Coronary artery (tissue), 2 donors: ENCODE data around the gene LSP1.

Source experiments
- DNase-seq: peaks from one replicate; pipeline ENCODE4 v3.0.0-alpha.2; 2017; ENCODE audit warnings: low spot score
- H3K27ac ChIP-seq, 2 donors: fragments of 200-600 bp; sonication (generic); one replicate each; pipeline ENCODE4 v1.5.1; 2016 to 2019
- H3K4me3 ChIP-seq: fragments of 200-600 bp; sonication (generic); 2 replicates; pipeline ENCODE4 v1.5.1; 2016; ENCODE audit warnings: mild to moderate bottlenecking, moderate library complexity
- CTCF ChIP-seq: fragments of 200-600 bp; sonication (generic); IDR thresholded peaks from one replicate; pipeline ENCODE4 v1.5.1; 2019; ENCODE audit warnings: antibody characterized with exemption

LSP1 gene

GRCh38 chr11:1825039-1825740 lies 27.7 kb upstream of the LSP1 start:
- DNase-seq, result no peak
- no peak for TF ChIP-seq CTCF
- H3K4me3 ChIP-seq, result no peak overlapping the region
- peak overlapping the region; percentile 55 to 97 for H3K27ac ChIP-seq

- DNase-seq, result no peak
- Histone ChIP-seq H3K27ac (peak overlapping the region; percentile 55 to 97), H3K4me3 (peak overlapping the region; percentile 41)
- TF ChIP-seq CTCF, result no peak
These were observed 27.0 kb upstream of the LSP1 start for GRCh38 chr11:1825785-1826451.

- H3K4me3 ChIP-seq, result peak overlapping the region; percentile 41
- peak; percentile 92 for DNase-seq
- peak overlapping the region; percentile 55 to 97 for H3K27ac ChIP-seq
- TF ChIP-seq CTCF, result no peak
These were observed 26.3 kb upstream of the LSP1 start for GRCh38 chr11:1826552-1827094.

GRCh38 chr11:1827095-1827813 lies 25.6 kb upstream of the LSP1 start:
- peak overlapping the region; percentile 55 to 97 for H3K27ac ChIP-seq
- no peak for TF ChIP-seq CTCF
- peak; percentile 92 for DNase-seq
- peak overlapping the region; percentile 41 for H3K4me3 ChIP-seq

DNA sequence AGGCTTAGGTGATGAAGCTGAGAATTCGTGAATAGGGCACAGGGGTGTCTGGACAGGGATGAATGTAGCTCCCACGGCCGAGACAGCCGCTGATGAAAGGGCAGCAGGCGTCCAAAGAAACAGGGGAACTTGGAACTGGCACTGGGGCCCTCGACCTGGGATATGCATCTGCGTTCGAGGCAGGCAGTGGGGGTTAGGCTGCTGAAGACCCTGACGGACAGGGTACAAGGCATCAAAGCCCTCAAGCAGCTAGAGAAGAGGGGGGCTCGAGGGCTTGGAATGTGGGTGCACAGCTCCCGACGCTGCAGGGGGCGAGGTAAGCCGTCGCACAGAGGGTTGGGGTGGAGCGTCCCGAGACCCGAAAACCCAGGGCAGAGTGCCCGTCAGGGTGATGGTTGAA lies 25.0 kb upstream of the LSP1 start:
- DNase-seq, result no peak
- H3K4me3 ChIP-seq, result no peak overlapping the region

DNA sequence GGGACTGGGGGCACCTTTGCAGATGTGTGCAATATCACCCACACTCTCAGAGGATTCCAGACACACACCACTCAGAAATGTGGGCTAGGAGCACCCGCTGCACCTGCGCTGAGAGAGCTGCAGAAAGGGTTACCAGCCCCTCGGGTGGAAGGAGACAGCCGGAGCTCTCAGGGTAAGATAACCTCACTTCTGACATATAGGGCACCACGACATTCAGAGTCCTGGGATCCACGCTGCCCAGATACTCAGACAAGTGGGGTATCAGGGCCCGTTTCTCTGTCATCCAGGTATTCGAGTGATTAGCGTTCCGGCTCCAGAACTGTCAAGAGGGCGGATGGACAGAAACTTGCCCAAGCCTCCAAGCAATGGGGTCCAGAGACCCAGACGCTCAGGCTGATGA lies 24.3 kb upstream of the LSP1 start:
- no peak for TF ChIP-seq CTCF
- DNase-seq, result no peak
- Histone ChIP-seq H3K27ac (peak overlapping the region; percentile 55 to 97), H3K4me3 (no peak overlapping the region)

More for the DNA sequence above, 25.0 kb upstream of the LSP1 start:
- TF ChIP-seq CTCF, result no peak
- peak overlapping the region; percentile 55 to 97 for H3K27ac ChIP-seq
